NCI-H345 treated with DMSO at 0.1 percent for 48 hours (cell line): ENCODE data around the gene NBR1.
"Not testable (repeated sequence)": the region's sequence is repeated elsewhere in the genome, so short reads cannot be mapped to it uniquely, and the experiment has no call there.

Experiments
- DNase-seq: peaks from one replicate; lab custom pipeline; 2025; ENCODE audit not compliant: unreplicated experiment; lab: John Stamatoyannopoulos, UW

Gene NBR1, protein sequence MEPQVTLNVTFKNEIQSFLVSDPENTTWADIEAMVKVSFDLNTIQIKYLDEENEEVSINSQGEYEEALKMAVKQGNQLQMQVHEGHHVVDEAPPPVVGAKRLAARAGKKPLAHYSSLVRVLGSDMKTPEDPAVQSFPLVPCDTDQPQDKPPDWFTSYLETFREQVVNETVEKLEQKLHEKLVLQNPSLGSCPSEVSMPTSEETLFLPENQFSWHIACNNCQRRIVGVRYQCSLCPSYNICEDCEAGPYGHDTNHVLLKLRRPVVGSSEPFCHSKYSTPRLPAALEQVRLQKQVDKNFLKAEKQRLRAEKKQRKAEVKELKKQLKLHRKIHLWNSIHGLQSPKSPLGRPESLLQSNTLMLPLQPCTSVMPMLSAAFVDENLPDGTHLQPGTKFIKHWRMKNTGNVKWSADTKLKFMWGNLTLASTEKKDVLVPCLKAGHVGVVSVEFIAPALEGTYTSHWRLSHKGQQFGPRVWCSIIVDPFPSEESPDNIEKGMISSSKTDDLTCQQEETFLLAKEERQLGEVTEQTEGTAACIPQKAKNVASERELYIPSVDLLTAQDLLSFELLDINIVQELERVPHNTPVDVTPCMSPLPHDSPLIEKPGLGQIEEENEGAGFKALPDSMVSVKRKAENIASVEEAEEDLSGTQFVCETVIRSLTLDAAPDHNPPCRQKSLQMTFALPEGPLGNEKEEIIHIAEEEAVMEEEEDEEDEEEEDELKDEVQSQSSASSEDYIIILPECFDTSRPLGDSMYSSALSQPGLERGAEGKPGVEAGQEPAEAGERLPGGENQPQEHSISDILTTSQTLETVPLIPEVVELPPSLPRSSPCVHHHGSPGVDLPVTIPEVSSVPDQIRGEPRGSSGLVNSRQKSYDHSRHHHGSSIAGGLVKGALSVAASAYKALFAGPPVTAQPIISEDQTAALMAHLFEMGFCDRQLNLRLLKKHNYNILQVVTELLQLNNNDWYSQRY

DNA sequence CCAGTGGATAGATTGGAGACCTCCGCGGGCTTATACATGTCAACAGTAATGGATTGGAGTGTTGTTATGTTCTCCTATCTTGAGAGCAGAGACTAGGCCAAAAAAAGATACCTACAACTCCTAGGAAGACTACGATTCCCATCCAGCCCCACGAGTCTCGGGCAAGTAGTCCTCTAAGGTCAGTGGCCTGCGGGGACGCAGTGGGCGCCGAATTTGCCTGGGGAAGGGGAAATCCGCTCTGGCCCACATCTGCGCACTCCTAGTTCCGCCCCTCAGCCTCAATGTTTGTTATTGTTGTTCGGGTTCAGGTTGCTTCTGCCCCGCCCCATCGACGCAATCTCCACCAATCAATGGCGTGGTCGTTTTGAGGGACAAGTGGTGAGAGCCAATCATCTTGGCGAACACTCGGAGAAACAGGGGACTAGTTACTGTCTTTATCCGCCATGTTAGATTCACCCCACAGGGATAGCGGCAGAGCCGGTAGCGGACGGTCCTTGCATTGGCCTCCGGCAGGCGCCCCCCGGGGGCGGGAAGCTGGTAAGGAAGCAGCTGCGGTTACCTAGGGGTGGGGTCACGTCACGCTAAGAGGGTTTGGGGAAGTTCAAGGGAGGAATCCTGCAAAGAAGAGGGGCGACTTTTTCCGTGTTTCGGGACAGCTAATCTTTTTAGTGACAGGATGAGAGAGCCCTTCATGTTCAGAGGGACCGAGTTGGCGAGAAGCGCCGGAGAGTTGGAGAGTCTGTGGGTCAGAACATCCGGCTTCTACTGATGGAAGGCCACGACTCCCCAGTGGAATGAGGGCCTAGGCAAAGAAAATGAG is at the start of gene NBR1:
NBR1 (plus strand) TSS at position 449 of the 820 bp plus-strand sequence. CDS start 4,586 bp downstream, outside the sequence.
- DNase-seq: peak; percentile 96

DNA sequence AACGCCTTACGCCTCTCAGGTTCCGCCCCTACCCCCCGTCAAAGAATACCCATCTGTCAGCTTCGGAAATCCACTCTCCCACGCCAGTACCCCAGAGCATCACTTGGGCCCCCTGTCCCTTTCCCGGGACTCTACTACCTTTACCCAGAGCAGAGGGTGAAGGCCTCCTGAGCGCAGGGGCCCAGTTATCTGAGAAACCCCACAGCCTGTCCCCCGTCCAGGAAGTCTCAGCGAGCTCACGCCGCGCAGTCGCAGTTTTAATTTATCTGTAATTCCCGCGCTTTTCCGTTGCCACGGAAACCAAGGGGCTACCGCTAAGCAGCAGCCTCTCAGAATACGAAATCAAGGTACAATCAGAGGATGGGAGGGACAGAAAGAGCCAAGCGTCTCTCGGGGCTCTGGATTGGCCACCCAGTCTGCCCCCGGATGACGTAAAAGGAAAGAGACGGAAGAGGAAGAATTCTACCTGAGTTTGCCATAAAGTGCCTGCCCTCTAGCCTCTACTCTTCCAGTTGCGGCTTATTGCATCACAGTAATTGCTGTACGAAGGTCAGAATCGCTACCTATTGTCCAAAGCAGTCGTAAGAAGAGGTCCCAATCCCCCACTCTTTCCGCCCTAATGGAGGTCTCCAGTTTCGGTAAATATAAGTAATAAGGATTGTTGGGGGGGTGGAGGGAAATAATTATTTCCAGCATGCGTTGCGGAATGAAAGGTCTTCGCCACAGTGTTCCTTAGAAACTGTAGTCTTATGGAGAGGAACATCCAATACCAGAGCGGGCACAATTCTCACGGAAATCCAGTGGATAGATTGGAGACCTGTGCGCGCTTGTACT is 45.7 kb upstream of the NBR1 start, which contains the start of gene BRCA1:
BRCA1 (minus strand) TSS at position 232 of the 834 bp plus-strand sequence. CDS start 1,268 bp downstream, outside the sequence.
- DNase-seq: peak; percentile 97

DNA sequence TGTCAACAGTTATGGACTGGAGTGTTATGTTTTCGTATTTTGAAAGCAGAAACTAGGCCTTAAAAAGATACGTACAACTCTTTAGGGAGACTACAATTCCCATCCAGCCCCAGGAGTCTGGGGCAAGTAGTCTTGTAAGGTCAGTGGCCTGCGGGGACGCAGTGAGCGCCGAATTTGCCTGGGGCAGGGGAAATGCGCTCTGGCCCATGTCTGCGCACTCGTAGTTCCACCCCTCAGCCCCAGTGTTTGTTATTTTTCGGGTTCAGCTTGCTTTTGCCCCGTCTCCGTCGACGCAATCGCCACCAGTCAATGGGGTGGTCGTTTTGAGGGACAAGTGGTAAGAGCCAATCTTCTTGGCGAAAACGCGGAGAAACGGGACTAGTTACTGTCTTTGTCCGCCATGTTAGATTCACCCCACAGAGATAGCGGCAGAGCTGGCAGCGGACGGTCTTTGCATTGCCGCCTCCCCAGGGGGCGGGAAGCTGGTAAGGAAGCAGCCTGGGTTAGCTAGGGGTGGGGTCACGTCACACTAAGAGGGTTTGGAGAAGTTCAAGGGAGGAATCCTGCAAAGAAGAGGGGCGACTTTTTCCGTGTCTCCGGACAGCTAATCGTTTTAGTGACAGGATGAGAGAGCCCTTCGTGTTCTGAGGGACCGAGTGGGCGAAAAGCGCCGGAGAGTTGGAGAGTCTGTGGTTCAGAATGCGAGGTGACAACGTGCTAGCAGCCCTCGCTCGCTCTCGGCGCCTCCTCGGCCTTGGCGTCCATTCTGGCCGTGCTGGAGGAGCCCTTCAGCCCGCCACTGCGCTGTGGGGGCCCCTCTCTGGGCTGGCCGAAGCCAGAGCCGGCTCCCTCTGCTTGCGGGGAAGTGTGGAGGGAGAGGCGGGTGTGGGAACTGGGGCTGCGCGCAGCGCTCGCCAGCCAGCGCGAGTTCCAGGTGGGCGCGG is 44.8 kb upstream of the NBR1 start:
- DNase-seq: no peak

DNA sequence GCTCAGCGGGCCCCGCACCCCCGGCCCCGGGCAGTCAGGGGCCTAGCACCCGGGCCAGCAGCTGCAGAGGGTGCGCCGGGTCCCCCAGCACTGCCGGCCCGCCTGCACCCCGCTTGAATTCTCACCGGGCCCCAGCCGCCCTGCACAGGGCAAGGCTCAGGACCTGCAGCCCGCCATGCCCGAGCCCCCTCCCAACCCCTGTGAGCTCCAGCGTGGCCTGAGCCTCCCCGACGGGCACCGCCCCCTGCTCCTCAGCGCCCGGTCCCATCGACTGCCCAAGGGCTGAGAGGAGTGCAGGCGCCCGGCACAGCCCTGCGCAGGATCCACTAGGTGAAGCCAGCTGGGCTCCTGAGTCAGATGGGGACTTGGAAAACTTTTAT is 44.1 kb upstream of the NBR1 start:
- no peak for DNase-seq

DNA sequence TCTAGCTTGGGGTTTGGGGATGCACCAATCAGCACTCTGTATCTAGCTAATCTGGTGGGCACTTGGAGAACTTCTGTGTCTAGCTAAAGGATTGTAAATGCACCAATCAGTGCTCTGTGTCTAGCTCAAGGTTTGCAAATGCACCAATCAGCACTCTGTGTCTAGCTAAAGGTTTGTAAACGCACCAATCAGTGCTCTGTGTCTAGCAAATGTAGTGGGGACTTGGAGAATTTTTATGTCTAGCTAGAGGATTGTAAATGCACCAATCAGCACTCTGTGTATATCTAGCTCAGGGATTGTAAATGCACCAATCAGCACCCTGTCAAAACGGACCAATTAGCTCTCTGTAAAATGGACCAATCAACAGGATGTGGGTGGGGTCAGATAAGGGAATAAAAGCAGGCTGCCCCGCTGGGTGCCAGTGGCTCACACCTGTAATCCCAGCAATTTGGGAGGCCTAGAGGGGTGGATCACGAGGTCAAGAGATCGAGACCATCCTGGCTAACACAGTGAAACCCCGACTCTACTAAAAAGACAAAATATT is 43.6 kb upstream of the NBR1 start:
- not testable (repeated sequence) for DNase-seq

DNA sequence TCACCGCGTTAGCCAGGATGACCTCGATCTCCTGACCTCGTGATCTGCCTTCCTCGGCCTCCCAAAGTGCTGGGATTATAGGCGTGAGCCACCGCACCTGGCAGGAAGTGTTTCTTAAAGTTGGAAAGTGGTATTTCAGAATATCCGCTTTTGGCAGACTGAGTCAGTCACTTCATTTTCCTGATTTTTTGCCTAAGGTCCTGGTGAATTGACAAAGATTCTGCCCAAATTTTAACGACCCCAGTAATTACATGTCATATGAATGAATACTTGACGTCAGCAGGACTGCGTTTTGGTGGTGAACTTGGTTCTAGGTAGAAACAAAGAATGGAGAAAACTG is 41.4 kb upstream of the NBR1 start:
- no peak for DNase-seq

DNA sequence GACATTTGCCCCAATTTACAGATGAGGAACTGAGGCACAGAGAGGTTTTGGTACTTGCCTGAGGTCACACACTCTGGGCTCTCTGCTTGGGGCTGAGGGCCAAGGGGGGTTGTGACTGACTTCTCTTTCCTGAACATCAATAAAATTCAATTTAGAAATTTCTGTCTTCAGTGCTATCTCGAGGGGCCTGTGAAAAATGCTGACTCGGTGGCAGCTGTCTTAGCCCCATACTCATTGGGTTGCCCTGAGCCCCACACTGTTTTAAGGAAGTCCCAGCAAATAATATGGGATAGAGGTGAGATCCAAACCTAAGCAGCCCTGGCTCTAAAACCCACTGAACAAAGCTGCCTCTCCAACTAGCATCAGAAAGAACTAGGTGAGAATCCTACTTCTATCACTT is 38.9 kb upstream of the NBR1 start:
- DNase-seq: no peak

DNA sequence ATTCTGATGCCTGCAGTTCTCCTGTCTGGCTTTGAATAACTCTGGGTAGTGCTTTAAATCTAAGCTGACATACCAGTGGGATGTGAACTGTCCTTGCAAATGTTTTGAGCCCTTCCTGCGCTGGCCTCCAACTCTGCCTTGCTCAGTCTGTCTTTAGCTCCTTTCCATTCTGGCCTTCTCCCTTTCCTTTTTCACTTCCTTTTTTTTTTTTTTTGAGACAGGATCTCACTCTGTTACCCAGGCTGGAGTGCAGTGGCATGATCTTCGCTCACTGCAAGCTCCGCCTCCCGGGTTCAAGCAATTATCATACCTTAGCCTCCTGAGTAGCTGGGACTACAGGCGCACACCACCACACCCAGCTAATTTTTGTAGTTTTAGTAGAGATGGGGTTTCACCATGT is 37.6 kb upstream of the NBR1 start:
- not testable (repeated sequence) for DNase-seq

DNA sequence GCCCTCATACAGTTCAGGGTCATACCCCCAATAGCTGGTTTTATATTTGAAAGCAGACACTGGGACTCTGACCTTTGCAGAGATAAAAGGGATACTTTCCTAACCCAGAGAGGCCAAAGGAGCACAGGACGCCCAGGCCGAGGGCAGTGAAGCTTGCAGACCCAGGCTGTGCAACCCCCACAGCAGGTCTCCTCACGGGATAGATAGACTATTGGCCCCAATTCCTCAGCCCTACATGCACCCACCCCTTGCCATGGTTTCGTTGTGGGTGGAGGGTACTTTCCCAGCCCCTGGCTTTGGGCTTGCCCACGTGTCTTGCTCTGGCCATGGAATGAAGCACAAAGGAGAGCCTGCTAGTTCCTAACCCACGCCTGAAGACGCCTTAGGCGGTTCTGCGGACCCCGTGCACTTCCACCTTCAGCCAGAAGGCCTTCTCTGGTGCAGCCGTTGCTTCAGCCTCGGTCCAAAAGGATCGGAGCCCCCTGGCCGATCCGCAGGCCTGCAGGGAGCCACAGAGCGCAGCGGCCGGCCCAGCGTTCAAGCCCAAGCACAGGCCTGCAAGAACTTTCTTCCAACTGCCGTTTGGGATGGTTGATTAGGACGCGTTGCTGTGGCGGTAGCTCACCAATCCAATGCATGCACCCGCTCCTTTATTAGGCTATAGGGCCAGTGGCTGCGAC is 36.1 kb upstream of the NBR1 start:
- DNase-seq: no peak

DNA sequence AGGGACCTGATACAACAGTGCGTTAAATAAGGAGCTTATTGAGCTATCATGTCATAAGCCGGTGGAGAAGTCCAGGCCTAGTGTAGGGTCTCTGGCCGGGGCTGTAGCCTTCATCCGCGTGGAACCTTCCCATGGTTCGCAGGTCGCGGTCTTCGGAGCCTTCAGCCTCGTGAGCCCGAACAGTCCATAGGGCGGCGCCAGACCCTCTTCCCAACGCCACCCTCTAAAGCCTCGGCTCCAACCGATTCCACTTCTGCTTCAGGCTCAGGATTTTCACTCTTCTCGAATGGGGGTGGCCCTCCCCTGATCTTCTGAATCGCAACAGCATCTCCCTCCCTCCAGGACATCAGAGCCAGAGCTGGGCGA is 35.6 kb upstream of the NBR1 start:
- DNase-seq: no peak

DNA sequence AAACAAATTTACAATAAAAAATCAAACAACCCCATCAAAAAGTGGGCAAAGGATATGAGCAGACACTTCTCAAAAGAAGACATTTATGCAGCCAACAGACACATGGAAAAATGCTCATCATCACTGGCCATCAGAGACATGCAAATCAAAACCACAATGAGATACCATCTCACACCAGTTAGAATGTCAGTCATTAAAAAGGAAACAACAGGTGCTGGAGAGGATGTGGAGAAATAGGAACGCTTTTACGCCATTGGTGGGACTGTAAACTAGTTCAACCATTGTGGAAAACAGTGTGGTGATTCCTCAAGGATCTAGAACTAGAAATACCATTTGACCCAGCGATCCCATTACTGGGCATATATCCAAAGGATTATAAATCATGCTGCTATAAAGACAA is 34.4 kb upstream of the NBR1 start:
- not testable (repeated sequence) for DNase-seq

DNA sequence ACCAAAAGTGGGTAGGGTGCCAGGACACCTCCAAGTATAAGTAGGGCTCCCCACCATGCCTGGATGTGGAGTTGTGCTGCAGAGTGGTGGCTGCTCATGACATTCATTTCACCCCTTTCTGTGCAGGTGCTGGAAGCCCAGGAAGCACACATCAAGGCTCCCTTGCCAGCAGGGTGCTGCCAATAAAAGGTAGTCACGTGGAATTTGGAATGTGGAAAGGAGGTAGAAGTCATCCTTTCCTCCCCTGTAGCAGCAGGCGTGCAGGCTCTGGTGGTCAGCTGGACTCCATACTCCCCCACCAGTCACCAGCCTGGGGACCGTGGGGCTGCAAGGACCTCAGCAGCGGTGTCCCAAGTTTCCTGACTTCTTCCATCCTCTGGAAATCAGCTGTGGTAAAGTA is 32.5 kb upstream of the NBR1 start:
- DNase-seq: not testable (repeated sequence)

DNA sequence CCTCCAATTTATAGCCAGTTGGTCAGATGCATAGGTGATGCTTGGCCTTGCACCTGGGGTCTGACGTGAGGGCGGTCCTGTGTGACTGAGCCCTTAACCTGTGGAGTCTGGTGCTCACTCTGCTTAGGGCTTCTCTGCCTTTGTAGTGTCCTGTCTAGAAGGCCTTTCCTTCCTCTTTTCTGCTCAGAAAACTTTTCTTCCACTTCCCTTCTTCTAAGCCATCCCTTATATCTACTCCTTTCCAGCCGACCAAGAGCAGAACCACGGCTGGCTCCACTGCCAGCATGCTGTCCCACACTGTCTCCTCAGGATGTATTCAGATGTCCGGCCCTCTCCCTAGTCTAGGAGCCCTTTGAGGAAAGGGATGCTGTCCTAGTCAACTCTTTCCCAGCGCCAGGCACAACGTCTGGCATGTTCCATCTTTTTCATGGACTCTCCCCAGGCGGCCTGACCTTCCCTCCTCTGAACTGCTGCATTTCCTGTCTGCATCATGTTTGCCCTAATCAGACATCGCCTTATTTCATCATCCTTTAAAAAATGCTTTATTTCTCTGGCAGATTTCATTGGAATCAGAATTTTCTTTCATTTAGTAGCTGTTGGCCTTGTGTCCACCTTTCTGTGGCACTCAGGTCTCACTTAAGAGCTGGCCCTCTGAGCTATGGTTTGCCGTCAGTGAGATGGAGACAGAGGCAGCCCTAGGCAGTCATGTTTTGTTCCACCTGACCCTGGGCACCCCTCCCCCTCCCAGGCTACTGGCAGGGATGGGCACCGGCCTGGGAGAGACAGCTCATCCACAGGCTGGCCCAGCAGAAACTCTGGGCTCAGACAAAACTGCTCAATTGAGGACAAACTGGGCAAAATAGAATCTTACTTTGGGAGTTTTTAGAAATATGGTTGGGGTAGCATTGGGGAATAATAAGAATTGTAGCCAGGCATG is 30.4 kb upstream of the NBR1 start:
- DNase-seq: no peak

DNA sequence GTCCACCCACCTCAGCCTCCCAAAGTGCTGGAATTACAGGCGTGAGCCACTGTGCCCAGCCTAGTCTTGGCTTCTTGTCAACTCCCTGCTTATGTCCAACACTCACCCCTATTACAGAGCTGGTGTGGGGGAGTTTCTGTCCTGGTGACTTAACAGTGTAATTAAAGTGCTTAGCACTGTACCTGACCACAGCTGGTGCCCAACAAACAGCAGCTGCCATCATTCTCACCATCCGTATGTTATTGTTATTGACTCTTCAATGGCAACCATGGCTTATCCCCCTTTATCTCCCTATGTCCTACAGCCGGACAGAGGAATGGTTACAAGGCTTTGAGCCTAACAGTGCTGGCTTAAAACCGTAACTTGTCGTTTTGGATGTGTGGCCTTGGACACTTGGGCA is 28.9 kb upstream of the NBR1 start:
- no peak for DNase-seq

DNA sequence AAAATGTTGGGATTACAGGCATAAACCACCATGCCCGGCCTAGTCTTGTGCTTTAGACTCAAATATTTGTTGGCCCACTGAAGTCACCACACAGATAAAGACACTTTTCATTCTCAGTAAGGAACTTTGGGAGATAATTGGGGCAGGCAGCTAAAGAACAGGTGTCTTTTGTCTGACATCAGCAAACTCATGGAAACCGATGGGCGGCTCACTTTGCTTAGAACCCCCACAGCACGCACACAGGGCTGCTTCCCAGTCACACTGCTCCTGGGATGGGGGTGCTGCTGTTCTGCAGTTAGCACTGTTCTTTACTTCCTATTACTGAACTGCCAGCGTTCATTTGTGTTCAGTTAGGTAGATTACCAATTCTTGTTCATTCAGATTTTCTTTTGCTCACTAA is 27.8 kb upstream of the NBR1 start:
- no peak for DNase-seq

DNA sequence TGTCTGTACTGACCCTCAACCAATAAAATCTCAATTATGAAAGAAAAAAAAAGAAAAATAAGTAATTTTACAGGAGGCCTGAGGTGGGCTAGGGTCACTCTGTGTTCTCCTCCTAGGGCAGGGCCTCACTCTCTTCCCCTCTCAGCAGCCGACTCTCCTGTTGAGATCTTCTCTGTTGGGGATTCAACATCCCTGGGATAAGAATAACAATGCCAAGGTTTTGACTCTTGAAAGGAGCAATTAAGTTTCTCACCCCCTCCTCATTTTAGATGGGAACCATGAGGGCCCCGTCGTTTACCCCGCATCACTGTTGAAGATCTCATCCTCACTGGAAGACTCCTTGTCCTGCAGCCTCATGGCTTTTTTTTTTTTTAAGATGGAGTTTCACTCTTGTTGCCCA is 24.4 kb upstream of the NBR1 start:
- no peak for DNase-seq

DNA sequence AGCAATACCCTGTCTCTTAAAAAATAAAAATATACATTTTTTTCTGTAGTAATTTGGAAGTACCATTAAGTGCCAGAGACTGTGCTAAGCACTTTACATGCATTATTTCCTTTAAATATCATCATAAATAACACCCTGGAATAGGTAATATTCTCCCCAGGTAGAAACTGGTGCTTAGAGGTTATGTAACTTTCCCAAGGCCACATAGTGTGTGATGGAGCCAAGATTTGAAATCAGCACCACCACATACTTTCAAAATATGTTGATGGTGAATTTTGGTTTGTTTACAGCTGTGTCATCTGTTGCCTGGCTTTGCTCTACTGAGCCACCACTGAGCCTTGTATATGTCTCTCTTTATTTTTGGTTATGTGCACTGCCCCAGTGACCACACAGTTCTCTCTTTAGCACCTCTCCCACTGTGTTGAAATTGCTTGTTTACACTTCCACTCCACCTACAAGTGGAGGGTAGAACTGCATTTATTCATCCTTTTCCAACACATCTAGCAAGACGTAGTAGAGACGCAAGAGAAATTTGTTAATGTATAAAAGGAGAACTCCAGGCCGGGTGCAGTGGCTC is 19.0 kb upstream of the NBR1 start:
- DNase-seq: no peak
